ENCODE measurements around the gene TRAF2. TPM values are rescaled to one million over a fixed set of nuclear protein-coding genes. Genes with fewer than 3 reads are reported as not detected.

The TRAF2 gene
- total and polyA plus RNA-seq, 9 of the 15 experiments (the other 6 are each of a cell fraction or from before 2014, with no cell fraction given), result 0.24 to 45.2 (median 18.0) TPM

DNA sequence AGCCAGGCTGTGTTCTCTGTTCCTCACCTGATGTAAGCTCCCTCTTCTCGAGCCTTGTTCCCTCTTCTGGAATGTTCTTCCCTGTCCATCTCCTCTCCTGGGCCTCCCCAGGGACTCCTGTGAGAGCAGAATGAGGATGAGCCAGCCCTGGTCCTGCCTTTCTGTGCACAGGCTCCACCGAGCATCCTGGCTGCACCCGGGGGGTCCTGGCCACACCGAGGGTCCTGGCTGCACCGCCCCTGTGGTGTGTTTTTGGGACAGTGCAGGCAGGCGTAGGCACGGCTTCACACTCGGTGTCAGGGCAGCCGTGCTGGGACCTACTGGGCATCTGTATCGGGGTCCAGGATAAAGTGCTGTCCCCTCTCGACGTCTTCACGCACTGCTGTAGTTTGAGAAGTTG is 40.4 kb downstream of the TRAF2 start (continued):
- TF ChIP-seq ZNF407 (IDR thresholded peaks at IDR 0.05; ENCODE audit: low read depth), result no peak
- TF ChIP-seq, protein P1, sequence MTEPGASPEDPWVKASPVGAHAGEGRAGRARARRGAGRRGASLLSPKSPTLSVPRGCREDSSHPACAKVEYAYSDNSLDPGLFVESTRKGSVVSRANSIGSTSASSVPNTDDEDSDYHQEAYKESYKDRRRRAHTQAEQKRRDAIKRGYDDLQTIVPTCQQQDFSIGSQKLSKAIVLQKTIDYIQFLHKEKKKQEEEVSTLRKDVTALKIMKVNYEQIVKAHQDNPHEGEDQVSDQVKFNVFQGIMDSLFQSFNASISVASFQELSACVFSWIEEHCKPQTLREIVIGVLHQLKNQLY (CRISPR knock-in tag; conservative IDR thresholded peaks at IDR 0.05), result no peak
